ENCODE measurements around the gene SLC7A6OS.
A peak's percentile ranks its signal among the peaks of the same experiment; 100 is the strongest.

The SLC7A6OS gene

DNA sequence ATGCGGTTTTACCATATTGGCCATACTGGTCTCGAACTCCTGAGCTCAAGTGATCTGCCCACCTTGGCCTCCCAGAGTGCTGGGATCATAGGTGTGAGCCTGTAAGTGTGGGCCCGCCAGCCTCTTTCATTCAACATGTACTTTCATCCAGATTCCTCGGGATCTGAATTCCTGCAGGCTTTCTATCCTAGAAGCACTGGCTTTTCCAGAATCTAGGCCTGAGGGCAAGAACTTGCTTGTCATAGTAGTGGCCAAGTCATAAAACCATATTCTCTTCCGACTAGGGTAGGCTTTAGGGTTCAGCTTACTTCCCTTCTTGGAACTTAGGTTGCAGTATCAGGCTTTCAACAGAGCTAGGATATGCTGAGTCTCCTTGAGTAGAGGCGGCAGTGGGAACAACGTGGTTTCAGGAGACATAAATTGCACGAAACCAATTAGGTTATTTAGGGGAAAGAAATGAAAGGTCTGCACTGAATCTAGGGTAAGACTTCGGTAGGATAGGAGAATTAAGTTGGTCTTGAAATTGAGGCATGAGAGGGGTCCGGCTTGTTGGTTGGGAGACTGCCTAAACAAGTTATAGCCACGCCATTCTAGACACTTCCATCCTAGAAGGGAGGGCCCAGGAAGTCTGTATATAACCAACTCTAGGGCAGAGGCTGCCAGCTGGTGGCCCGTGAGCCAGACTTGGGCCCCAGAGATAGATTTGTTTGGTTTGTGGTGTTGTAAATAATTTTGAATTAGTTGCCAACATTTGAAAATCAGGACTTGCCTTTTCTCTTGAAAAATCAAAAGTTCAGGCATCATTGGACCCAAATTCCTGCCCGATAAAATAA is 30.8 kb downstream of the SLC7A6OS start:
- no peak for DNase-seq (ENCODE audit: low read depth)

DNA sequence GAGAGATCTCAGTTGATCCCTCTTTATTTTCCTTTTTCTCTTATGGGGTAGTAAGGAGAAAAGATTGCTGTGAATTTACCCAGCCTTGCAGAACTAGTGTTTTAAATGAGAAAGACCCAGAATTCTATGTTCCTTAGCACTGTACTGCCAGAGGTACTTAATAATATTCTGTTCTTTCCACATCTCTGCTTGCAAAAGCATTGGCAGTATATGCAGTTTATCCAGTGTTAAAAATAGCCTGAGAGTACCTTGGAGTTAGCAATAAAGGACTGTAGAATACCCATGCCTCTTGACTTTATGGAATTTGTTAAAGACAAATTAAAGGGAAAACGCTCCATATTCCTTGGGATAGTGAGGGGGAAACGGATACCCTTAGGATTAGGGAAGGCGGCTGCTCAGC is 34.5 kb downstream of the SLC7A6OS start:
- no peak for DNase-seq (ENCODE audit: low read depth)

DNA sequence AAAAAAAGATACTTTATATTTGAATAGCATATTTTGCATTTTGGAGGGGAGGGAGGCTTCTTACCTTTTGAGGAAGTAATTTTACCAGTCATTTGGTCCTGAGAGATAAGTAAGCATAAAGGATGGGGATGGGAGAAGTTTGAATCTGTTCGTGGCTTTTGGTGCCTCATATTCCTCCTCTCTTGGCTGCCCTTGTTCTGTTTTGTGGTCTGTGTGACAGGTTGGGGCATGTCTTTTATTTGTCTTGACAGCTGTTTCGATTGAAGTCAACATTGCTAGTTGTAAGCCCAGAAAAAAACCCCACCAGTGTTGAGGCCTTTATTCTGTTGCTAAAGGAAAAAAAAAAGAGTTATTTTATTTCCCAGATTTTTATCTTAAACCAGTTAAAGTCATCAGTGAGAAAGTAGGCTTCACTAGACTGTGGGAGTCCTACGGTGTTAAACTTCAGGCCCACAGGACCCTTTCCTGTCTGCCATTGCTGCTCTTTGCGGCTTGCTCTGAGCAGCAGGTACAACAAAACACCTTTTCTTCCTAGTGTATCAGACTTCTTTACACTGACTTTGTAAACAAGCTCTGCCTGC is 35.0 kb downstream of the SLC7A6OS start:
- DNase-seq (ENCODE audit: low read depth) = peak; percentile 16

DNA sequence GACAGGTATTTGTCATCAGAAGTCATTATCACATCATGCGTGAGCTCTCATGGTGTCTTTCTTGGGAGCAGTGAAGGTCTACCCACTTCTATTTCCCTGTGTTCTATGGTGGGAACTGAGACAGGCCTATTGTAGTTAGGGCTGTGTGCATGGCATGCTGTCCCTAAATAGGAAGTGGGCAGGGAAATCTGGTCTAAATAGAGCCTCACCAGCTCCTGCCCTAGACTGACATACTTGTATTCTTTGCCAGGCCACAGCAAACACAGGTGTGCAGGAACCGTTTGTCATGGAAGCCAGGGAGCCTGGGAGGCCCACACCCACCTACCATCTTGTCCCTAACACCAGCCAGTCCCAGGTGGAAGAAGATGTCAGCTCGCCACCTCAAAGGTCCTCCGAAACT is 36.3 kb downstream of the SLC7A6OS start:
- DNase-seq (ENCODE audit: low read depth) = no peak

DNA sequence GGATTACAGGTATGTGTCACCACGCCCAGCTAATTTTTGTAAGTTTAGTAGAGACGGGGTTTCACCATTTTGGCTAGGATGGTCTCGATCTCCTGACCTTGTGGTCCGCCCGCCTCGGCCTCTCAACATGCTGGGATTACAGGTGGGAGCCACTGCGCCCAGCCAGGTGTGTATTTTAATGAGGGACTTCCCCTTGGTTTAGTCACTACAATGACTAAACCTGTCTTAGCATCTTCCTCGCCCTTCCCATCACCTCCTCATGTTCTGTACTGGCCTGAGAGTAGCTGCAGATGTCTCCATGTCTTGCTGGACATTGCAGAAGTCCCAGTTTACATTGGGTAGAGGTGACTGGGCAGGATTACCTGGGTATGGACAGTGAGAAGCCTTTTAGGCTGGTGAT is 36.9 kb downstream of the SLC7A6OS start:
- DNase-seq (ENCODE audit: low read depth) = no peak

DNA sequence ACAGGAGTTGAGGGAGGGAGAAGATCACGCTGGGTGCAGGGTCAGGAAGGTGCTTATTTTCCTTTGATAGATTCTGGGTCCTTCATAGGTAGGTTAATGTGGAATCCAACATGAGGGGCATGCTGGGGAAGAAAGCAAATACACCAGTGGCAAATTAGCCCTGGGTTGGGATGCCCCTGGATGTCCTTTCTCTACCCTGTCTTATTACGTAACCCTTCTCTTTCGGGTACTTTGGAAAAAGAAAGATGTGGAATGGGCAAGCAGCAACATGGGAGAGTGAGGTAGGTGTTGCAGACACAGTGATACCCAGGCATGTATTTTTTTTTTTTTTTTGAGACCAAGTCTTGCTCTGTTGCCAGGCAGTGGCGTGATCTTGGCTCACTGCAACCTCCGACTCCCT is 37.3 kb downstream of the SLC7A6OS start:
- DNase-seq (ENCODE audit: low read depth) = no peak

DNA sequence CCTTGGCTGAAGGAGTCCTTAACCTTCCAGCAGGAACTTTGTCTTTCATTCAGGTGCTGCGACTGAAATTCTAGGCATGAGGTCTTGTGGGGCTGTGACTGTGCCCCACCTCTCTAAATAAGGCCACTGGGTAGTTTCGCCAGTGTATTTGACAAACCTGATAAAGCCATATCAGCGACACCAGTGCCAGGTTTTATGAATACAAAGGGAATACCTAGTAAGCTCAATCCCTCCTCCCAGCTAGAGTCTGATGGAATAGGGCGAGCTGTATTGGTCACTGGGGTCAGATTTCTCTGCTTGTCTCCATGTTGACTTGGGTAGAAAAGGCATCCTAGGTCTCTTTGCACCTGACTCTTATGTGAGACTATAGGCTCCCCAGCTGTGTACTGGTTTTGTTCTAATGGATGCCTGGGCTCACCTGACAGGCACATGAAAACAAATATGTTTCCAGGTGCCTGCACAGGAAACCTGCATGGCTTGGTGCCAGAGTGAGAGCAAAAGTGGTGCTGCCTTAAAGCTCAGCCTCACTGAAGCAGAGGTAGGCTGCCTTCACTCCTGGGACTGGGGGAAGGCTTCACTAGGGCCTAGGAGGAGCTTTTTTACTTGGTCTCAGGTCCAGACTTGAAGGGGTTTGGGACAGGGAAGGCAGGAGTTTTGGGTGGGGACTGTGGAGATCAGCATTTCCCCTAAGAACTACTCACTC is 38.1 kb downstream of the SLC7A6OS start:
- DNase-seq (ENCODE audit: low read depth) = peak; percentile 57

DNA sequence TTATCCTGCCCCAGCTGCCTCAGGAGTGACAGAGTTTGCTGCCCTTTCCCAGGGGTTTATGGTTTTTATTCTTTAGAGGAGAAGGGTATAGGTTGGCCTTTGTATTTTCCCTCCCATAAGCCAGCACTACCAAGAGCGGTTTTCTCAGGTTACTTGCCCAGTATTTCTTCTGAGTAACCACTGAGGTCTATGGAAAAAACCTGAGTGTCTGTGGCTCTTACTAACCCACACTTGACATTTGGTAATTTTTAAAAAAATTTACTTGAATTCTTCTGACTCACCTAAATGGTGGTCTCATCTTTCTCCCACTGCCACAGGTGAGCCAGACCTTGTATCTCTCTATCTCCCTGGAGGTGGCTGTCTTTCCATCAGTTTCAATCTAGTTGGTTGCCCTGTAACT is 40.4 kb downstream of the SLC7A6OS start:
- DNase-seq (ENCODE audit: low read depth) = no peak

DNA sequence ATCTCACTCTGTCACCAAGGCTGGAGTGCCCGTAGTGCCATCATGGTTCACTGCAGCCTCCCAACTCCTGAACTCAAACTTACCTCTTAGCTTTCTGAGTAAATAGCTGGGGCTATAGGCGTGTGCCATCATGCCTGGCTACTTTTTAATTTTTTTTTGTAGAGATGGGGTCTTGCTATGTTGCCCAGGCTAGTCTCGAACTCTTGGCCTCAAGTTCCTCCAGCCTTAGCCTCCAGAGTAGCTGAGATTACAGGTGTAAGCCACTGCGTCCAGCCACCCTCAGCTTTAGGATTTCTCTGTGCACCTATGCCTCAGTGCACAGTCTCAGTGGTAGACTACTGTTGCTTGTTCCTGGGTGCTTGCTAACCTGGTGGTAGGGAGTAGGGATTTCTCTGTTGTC is 41.0 kb downstream of the SLC7A6OS start:
- no peak for DNase-seq (ENCODE audit: low read depth)

DNA sequence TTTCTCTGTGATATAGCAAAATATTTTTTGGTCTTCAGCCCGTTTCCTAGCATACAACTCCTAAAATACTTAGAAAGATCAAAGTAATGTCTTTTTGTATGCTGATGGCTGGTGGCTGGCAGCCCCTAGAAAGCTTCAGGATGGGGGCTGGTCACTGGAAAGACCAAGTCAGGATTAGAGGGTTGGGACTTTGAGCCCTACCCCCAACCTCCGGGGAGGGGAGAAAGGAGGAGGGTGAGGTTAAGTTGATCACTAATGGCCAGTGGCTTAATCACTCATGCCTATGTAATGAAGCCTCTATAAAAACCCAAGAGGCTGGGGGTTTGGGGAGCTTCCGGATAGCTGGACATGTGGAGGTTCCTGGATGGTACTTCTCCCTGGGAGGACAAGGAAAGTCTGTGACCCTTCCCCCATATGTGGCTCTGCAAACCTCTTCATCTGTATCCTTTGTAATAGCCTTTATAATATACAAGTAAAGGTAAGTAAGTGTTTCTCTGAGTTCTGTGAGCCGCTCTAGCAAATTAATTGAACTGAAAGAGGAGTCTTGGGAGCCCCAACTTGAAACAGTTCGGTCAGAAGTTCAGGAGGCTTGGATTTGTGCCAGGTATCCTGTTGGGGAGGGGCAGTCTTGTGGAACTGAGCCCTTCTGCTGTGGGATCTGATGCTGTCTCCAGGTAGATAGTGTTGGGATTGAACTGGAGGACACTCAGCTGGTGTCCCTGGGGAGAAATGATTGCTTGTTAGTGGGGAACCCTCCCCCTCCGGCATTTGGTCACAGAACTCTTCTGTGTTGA is 42.9 kb downstream of the SLC7A6OS start:
- no peak for DNase-seq (ENCODE audit: low read depth)

DNA sequence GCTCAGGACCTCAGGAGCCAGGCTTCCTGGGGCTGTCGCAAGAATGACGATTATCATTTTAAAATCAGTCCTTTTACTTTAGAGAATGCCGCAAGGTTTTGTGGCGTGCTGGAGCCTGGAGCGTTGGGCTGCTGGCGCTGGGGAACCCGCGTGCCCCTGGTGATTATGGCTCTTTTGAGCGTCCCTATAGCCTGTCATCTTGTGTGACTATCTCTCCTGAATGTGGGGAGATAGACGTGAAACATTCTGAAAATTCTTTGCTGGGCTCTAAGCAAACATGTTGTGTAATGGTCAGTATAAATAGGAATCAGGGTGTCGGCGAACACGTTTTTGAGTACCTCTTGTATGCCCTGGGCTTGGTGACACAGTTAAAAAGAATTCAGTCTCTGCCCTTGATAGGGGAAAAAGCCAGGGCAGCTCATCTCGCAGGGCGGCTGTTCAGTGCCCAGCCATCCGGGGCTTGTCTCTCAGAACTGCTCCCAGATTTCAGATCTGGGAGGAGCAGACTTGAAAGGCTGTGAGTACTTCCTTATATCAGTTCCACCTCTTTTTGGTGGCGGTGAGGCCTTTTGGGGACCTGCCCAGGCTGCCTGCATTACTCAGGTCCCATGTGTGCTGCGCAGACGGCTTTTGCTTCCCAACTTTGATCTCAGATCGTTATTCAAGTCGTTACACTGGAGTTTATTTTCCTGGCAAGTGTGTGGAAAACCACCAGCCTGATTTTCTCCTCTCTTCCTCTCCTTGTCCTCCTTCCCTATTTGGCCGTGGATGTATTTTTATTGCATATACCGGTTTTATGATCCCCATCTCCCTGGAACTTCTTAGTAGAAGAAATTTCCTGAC is 45.4 kb downstream of the SLC7A6OS start:
- no peak for DNase-seq (ENCODE audit: low read depth)

DNA sequence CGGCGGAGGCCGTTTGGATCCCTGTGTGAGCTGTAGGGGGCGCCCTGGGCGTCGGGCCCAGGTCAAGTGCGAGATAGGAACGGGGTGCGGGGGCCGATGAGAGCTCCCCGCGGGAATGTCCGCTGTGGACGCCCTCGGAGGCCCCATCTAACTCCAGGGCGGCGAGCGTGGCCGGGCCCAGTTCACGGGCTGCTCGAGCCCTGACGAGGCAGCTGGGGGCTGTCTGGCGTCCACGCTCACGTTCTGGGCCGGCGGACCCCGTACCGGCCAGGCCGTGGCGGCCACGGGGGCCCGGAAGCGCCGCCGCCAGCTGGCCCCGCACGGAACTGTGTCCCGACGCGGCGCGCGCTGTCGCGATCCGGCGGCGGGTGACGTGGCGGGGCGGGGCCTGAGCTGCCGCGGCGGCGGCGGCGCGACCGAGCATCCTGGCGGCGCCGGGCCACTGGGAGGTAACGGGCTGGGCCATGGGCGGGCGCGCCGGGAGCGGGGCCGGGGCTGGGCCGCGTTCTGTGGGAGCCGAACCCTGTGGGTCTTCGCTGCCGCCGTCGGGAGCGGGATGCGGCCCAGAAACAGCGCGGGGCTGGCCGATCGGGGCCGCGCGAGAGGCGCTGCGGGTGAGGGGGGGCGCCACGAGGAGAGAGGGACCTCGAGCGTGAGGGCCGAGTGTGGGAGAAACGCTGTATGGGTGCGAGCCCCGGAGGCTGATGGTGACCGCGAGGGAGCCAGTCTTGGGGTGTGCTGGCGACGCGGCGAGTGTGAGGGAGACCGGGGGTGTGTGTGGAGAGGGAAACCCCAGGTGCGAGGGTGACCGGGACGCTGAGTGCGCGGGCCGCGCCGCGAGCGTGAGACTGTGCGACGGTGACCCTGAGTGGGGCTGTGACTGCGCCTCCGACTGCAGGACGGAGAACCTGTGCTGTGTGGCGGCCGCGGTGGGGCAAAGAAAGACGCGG is 46.3 kb downstream of the SLC7A6OS start, which contains the start of gene SLC7A6:
SLC7A6 (plus strand) TSS at position 399 of the 950 bp plus-strand sequence. CDS start 10,201 bp downstream, outside the sequence.
- DNase-seq (ENCODE audit: low read depth) = peak; percentile 74

DNA sequence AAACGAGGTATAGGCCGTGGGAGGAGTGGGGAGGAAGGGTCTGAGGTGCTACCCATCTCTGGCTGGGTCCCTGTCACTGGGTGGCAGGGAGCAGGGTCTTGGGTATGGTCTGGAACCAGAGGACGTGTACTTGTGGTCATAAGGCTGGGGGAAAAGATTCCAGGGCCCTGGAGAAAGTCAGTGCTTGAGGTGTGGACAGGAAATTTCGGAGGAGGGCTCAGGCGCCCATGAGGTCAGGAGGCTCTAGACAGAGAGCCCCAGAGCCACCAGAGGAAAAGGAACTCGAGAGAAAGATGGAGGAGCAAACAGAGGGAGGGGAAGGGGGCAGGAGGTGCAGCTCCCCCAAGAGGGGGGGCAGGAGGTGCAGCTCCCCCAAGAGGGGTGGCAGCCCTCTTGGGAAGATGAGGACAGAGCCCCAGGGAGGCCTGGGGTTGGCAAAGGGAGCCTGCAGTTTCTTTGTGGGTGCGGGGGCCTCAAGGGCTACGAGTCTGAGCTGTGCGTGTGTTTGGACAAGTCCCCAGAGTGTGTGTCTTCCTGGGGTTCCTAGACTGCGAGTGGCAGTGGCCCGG is 47.1 kb downstream of the SLC7A6OS start:
- DNase-seq (ENCODE audit: low read depth) = no peak

DNA sequence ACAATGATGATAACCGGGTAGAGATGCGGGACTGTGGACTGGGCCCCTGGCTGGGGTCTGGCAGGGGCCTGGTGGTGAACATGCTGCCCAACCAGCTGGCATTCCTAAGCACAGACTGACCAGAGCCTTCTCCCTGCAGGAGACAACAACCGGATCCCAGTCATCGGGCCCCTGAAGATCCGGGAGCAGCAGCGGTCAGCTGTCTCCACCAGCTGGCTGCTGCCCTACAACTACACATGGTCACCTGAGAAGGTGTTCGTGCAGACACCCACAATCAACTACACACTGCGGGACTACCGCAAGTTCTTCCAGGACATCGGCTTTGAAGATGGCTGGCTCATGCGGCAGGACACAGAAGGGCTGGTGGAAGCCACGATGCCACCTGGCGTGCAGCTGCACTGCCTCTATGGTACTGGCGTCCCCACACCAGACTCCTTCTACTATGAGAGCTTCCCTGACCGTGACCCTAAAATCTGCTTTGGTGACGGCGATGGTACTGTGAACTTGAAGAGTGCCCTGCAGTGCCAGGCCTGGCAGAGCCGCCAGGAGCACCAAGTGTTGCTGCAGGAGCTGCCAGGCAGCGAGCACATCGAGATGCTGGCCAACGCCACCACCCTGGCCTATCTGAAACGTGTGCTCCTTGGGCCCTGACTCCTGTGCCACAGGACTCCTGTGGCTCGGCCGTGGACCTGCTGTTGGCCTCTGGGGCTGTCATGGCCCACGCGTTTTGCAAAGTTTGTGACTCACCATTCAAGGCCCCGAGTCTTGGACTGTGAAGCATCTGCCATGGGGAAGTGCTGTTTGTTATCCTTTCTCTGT is 51.5 kb downstream of the SLC7A6OS start:
- DNase-seq (ENCODE audit: low read depth) = no peak

DNA sequence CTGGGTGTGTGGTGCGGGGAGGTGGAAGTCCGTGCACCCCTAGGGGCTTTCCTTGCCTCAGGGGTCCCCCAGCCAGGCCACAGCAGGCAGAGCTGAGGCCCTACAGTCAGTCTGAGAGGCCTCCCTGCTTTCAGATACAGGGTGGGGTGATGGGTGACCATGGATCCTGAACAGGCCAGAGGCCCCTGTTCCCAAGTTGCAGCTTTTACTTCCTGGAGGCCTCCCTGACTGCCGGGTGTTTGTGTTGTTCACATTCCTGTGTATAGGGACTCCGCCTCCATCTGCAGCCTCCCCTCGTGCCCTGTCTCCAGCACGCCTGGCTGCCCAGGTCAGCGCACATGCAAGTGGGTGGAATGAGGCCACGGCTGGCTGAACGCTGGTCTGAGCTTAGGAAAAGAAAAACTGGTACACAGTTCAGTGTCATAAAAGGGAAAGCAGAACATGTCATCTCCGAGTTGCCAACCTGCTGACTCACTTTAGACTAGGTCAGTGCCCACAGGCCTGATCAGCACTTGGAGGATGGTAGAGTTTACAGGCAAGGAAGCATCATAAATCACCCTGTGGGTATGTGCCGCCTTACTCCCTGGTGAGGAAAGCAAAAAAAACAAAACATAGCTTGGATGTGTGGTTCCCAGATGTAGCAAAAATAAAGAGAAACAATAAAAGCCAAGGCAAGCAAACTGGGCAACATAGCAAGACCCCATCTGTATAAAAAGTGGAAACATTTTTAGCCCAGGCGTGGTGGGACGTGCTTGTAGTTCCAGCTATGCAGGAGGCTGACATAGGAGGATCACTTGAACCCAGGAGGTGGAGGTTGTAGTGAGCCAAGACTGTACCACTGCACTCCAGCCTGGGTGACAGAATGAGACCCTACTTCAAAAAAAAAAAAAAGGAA is 52.6 kb downstream of the SLC7A6OS start:
- DNase-seq (ENCODE audit: low read depth) = no peak

DNA sequence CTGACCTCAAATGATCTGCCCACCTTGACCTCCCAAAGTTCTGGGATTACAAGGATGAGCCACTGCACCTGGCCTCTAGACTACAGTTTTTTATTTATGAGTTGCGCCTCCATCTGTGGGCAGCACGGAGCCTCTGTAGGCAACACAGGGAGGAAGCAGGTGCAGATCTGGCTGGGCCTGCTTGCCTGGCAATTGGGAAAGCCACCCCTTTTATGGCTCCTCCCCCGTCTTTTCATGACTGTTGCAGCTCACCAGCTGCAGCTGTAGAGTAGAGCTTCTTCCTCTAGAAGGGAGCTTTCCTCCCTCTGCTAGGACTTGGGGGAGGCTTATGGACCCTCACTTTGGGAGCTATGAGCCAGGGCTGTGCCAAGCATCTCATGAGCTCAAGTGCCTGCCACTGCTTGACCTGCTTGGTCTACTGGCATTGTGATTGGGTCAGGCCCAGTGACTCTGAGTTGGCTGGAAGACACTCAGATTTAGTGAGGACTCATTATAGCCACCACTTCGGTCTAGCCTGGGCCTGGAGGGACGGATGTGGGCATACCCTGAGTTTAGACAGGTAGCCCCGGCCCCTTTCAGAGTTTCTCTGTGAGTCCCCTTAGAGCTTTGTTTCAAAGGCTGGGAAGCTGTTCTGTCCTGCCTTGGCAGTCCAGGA is 53.4 kb downstream of the SLC7A6OS start:
- no peak for DNase-seq (ENCODE audit: low read depth)

DNA sequence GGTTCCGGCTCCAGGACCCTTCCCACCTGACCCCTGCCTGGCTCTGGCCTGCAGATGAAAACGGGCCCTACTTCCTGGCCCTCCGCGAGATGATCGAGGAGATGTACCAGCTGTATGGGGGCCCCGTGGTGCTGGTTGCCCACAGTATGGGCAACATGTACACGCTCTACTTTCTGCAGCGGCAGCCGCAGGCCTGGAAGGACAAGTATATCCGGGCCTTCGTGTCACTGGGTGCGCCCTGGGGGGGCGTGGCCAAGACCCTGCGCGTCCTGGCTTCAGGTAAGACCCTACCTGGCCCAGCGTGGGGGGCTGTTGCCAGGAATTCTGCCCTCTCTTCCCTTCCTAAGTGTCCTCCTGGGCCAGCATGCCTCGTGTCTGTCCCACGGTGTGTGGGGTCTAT is 55.0 kb downstream of the SLC7A6OS start:
- no peak for DNase-seq (ENCODE audit: low read depth)

Measured in activated T-cell treated with anti-CD3 and anti-CD28 coated beads for 1 hour (primary cell).